Upper lobe of right lung (tissue), 1 donor: ENCODE data around the gene NAA15. TPM values are rescaled to one million over a fixed set of nuclear protein-coding genes. Genes with fewer than 3 reads are reported as not detected.
"Not testable (repeated sequence)": the region's sequence is repeated elsewhere in the genome, so short reads cannot be mapped to it uniquely, and the experiment has no call there.

Experiments
- ATAC-seq: fragments of 200-7000 bp; cut with Tn5 transposase; one replicate; pipeline ENCODE4 v1.9.1; 2020; ENCODE audit warnings: mild to moderate bottlenecking, moderate library complexity
- DNase-seq: peaks from one replicate; pipeline ENCODE4 v3.0.0-alpha.2; 2020
- H3K27ac ChIP-seq: fragments of 200-600 bp; one replicate; pipeline ENCODE4 v1.8.0; 2022
- H3K27me3 ChIP-seq: fragments of 200-600 bp; one replicate; pipeline ENCODE4 v1.8.0; 2022; ENCODE audit warnings: mild to moderate bottlenecking
- H3K36me3 ChIP-seq: fragments of 200-600 bp; one replicate; pipeline ENCODE4 v1.8.0; 2022
- H3K4me1 ChIP-seq: fragments of 200-600 bp; one replicate; pipeline ENCODE4 v1.8.0; 2022
- H3K4me3 ChIP-seq: fragments of 200-600 bp; one replicate; pipeline ENCODE4 v1.8.0; 2022; ENCODE audit warnings: mild to moderate bottlenecking
- H3K9me3 ChIP-seq: fragments of 200-600 bp; one replicate; pipeline ENCODE4 v1.8.0; 2022
- CTCF ChIP-seq: fragments of 200-600 bp; IDR thresholded peaks from one replicate; pipeline ENCODE4 v1.8.0; 2022; ENCODE audit warnings: antibody characterized with exemption
- intact Hi-C: fragments of 100-400 bp; cut with DNase I; formaldehyde crosslinking; loops from one replicate; pipeline ENCODE4 v1.11.0; 2022
- total RNA-seq: library from RNA; stranded (reverse); fragmentation: NEBNext Ultra II Directional; extraction: Animal tissue kit (Norgen Biotek cat#: 25700); gene quantifications from one replicate; pipeline ENCODE4 v1.2.1, GENCODE V29; 2021
- donor health status: DM: no; HTN: yes; CAD: no; lungs with severe emphysema.

Gene NAA15
- total RNA-seq, 1 donor from 2014 or later: 38.5 TPM

- Histone ChIP-seq H3K36me3 (no peaks in the 10 kb centered on the region), H3K9me3 (no peaks in the 10 kb centered on the region), H3K4me3 (no peak overlapping the region), H3K27ac (no peak overlapping the region), H3K4me1 (peaks cover 12% of the 10 kb centered on the region), H3K27me3 (no peaks in the 10 kb centered on the region)
- TF ChIP-seq CTCF: no peak
- DNase-seq (no peak), ATAC-seq (no peak)
- intact Hi-C loops: no loop called here
Observed at GRCh38 chr4:139319571-139319970, 18.3 kb downstream of the NAA15 start.

DNA sequence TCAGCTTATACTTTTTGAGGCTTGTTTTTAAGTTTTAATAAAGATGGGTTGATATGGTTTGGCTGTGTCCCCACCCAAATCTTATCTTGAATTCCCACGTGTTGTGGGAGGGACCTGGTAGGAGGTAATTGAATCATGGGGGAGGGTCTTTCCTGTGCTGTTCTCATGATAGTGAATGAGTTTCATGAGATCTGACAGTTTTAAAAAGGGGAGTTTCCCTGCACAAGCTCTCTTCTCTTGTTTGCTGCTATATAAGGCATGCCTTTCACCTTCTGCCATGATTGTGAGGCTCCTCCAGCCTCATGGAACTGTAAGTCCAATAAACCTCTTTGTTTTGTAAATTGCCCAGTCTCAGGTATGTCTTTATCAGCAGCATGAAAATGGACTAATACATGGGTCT is 20.8 kb downstream of the NAA15 start:
- intact Hi-C loops, ATAC-seq: not testable (repeated sequence)

GRCh38 chr4:139322541-139322940 is 21.2 kb downstream of the NAA15 start:
- H3K4me1 ChIP-seq: peaks cover 13% of the 10 kb centered on the region
- ATAC-seq, H3K27ac ChIP-seq, H3K4me3 ChIP-seq, H3K36me3 ChIP-seq, DNase-seq, intact Hi-C loops, H3K27me3 ChIP-seq, H3K9me3 ChIP-seq: not testable (repeated sequence)

More for the DNA sequence above, 20.8 kb downstream of the NAA15 start:
- H3K4me3 ChIP-seq, H3K9me3 ChIP-seq, H3K27me3 ChIP-seq, DNase-seq, H3K36me3 ChIP-seq, H3K27ac ChIP-seq: not testable (repeated sequence)
- H3K4me1 ChIP-seq: peaks cover 13% of the 10 kb centered on the region

DNA sequence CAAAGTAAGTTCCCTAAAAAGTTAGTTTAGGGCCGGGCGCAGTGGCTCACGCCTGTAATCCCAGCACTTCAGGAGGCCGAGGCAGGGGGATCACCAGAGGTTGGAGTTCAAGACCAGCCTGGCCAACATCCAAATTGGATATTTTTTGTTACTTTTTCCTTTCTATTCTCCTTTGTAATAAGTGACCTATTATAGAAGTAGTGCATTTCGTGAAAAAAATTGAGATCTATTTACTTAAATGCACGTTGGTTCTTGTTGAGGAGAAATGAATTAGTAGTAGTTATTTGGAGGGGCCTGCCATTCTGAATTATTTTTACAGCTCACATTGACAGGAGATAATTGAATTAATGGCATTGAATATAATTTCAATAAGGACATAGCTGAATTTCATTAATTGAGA is 23.3 kb downstream of the NAA15 start:
- no peak for TF ChIP-seq CTCF
- Histone ChIP-seq H3K27me3 (no peaks in the 10 kb centered on the region), H3K27ac (no peak overlapping the region), H3K4me3 (no peak overlapping the region), H3K9me3 (no peaks in the 10 kb centered on the region), H3K36me3 (no peaks in the 10 kb centered on the region), H3K4me1 (peaks cover 13% of the 10 kb centered on the region)
- DNase-seq (no peak), ATAC-seq (no peak)
- intact Hi-C loops: no loop called here

DNA sequence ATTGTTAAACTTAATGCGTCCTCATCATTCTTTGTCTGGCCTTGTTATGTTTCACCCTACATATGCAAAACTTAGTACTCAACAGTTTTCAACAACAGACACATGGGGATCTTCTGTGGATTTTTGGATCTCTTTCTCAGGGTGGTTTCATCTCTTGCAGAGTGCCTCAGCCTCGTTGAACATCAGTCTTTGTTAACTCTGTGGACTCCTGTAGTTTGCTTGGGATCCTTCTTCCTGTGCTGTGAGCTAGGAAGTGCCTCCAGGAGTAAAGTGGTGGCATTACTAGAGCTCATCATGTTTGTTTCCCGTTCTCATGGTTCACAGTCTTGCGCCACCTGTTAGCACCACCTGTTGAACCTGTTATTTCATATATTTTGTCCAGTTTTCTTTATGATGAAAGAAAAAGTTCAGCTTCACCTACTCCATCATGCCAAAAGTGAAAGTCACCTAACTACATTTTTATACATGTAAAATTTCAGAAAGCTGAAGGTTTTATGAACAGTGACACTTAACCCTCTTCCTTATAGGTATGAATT is 28.4 kb downstream of the NAA15 start:
- TF ChIP-seq CTCF: no peak
- DNase-seq (no peak), ATAC-seq (no peak)
- Histone ChIP-seq H3K36me3 (peaks cover 8% of the 10 kb centered on the region), H3K4me1 (no peaks in the 10 kb centered on the region), H3K27ac (no peak overlapping the region), H3K27me3 (no peaks in the 10 kb centered on the region), H3K9me3 (no peaks in the 10 kb centered on the region), H3K4me3 (no peak overlapping the region)
- intact Hi-C loops: no loop called here

GRCh38 chr4:139330283-139330682 is 29.0 kb downstream of the NAA15 start:
- intact Hi-C loops: no loop called here
- DNase-seq: no peak
- H3K9me3 ChIP-seq: no peaks in the 10 kb centered on the region
- no peak overlapping the region for H3K4me3 ChIP-seq
- H3K27me3 ChIP-seq: no peaks in the 10 kb centered on the region
- TF ChIP-seq CTCF: no peak
- H3K36me3 ChIP-seq: peaks cover 14% of the 10 kb centered on the region
- H3K4me1 ChIP-seq: no peaks in the 10 kb centered on the region
- no peak overlapping the region for H3K27ac ChIP-seq
- ATAC-seq: no peak

DNA sequence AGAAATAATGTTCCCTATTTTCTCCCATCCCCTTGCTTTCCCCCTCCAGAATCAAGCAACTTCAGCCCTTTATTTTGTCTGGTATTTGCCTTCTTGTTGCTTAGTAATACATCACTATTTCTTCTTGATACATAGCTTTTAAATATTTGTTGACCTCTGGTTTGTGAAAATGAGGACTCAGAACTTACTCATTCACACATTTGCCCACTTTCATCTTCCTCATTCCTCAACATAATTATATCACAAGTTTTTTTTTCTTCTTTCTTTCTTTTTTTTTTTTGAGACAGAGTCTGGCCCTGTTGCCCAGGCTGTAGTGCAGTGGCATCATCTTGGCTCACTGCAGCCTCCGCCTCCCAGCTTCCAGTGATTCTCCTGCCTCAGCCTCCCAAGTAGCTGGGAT is 29.9 kb downstream of the NAA15 start:
- intact Hi-C loops: no loop called here
- no peak overlapping the region for H3K4me3 ChIP-seq
- no peaks in the 10 kb centered on the region for H3K9me3 ChIP-seq
- no peaks in the 10 kb centered on the region for H3K27me3 ChIP-seq
- DNase-seq (no peak), ATAC-seq (no peak)
- H3K36me3 ChIP-seq: peaks cover 15% of the 10 kb centered on the region
- H3K4me1 ChIP-seq: no peaks in the 10 kb centered on the region
- TF ChIP-seq CTCF: no peak
- H3K27ac ChIP-seq: no peak overlapping the region
